ENCODE results near the gene GATAD1.
"Not testable (repeated sequence)": the region's sequence is repeated elsewhere in the genome, so short reads cannot be mapped to it uniquely, and the experiment has no call there.

Gene GATAD1

DNA sequence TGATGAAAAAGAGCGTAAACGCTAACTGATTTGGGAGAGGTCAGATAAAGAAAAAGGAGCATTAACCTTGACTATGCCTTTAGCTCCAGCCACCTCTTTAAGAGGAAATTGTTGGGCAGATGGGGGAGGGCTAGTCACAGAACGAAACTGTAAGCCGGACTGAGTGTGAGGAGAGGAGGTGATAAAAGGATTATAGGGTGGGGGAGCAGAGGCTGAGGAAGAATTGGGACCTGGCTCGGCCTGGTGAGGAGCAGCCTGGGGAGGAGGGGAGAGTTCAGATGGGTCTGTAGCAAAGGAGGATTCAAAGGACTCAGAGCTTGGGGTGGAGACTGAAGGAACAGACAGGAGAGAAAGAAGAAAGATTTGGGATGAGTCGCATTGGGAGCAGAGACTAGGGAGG lies 36.3 kb downstream of the GATAD1 start:
- DNase-seq (ENCODE audit: low read depth in 2 of 2): not testable (repeated sequence)

DNA sequence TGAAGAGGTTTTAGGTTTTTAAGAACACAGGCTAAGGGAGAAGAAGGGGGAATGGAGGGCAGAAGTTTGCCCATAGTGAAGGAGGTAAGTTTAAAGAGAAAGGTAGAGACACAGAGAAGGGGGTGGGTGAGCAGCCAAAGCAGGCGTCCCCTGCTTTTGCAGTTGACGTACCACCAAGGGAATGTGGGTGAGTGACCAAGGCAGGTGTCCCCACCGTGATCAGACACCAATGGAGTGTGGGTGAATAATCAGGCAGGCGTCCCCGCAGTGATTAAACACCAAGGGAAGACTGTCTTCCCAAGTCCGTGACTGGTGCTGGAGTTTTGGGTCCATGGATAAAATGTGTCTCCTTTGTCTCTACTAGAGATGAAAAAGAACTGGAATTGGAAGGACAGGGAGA lies 36.9 kb downstream of the GATAD1 start:
- not testable (repeated sequence) for DNase-seq (ENCODE audit: low read depth in 2 of 2)

DNA sequence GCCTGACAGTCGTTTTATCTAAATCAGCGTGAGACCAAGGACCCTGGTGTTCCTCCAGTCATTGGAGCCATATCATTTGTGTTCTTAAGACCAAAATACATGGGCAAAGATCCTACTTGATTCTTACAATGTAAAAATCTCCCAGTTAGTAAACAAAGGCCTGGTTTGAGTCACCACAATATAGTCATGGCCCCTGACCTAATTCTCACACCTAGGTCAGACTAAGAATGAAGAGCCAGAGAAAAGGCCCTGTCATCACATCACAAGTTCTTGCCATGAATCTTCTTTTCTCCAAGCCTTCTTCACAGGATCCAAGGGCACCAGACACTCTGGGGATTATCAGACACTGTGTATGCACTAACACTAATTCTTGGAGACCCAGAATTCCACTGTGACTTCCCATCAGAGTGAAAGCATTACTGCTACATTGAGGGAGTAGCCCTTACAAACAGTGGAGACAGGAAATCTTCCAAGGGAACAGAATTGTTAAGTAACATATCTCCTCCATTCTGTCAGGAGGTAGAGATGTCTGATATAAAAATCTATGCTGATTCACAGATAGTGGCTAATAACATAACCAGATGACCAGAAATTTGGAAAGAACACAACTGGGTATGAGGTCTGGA lies 38.1 kb downstream of the GATAD1 start:
- no peak for DNase-seq (ENCODE audit: low read depth in 2 of 2)

DNA sequence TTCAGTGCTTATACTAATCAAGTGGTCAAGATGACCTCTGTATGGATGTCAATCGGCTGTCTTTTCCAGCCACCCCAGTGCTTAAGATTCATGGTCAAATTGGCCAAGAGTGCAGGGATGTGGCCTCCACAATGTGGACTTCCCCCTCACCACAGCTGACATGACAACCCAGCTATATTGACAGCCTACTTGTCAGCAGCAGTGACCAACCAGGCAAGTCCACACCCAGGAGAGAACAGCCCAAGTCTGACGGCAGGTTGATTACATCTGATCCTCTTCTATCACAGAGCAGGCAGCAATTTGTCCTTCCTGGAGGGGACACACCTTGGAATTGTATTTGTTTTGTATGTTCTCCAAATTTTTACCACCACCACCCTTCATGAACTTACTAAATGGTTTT lies 38.7 kb downstream of the GATAD1 start:
- no peak for DNase-seq (ENCODE audit: low read depth in 2 of 2)

DNA sequence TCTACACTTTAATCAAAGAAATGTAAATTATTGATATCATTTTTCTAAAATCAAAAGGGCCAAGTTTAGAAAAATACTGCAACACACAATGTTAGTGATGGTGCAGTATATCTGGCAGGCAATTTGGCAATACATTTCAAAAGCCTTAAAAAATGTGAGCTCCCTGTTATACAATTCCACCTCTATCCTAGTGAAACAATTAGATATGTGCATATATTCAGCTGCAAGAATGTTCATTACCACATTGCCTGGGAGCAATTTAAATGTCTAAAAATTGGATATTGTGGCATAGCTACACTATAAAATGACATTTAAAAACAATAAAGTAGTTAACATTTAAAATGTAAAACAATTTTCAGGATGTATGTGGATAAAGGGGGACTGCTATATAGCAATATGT lies 40.5 kb downstream of the GATAD1 start:
- no peak for DNase-seq (ENCODE audit: low read depth in 2 of 2)

DNA sequence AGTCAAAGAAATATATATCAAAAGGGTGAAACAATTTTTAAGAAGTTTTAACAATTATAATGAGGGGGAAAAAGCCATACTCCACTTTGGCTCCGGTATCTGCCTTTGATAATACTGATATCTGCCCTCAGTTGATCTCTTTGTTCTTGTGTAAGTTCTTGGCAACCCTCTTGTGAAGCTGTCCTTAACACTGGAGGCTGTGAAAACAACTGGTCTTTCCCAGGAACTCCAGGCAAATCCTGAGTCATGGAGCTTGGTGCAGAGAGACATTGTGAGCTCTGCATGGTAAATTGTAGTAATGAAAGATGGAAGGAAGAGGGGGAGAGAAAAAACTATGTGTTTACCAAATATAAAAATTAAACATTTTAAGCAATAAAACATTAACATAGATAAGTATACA lies 42.4 kb downstream of the GATAD1 start:
- DNase-seq (ENCODE audit: low read depth in 2 of 2): no peak

DNA sequence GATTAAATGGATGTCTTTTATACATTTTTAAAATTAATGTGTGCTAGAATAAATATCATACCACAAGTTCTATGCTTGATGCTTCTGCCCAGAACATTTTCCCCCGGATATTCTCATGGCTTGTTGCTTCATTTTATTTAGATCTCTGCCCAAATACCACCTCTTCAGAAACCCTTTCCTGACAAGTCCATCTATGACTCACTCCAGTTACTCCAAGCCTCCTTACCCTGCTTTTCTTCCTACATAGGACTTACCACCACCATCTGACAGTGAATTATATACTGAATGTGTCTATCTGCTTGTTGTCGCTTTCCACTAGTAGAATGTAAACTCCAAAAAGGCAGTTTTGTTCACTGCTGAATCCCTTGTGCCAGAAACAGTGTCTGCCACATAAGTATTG lies 49.6 kb downstream of the GATAD1 start:
- DNase-seq (ENCODE audit: low read depth in 2 of 2): no peak

DNA sequence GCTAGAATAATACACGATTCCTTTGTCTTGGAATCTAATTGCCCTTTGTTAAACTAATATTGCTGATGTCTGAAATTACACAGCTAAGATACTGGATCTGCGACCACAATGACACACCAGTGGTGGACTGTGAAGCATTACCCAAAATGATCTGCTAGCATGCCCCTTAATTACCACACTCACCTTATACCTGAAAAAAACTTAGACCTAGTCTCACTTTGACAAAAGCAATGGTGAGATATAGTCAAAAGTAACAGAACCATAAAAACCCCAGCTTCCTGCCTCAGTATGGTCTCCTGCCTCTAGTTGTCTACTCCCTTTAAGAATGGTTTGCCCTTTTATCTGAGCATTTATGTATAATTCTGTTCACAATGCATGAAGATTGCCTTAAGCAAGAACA lies 51.3 kb downstream of the GATAD1 start:
- DNase-seq (ENCODE audit: low read depth in 2 of 2): no peak

DNA sequence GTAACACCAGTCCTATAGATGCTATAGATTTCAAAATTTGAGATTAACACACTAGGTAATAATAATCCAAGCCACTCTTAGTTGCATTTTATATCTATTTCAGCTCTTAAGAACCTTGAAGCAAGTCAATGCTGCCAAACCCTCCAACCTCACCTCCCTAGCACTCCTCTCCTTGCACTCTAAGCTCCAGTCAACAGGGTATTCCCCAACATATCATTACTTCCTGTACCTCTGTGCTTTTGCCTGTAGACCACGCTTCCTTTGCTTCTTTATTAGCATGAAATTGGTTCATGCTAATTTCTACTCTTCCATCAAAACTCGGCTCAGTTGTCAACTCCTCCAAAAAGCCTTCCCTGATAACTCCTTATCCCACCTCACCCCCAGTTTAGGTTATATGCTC lies 56.5 kb downstream of the GATAD1 start:
- no peak for DNase-seq (ENCODE audit: low read depth in 2 of 2)

DNA sequence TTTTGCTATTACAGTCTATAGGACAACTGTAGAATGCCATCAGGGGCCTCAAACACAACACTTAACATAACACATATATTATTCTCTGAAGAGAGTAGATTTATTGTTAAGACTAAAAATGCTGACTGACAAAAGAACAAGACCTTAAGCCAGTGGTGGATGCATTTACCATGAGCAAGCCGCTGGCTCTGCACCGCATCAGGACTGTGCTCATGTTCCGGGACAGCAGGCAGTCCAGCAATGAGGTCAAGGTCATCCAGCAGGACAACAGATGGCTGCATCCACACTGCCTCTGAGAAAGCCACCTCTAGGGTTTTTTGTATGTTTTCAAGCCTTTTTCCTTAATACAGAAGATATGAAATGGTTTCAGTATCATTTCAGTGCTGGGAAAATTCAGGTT lies 57.3 kb downstream of the GATAD1 start:
- no peak for DNase-seq (ENCODE audit: low read depth in 2 of 2)

DNA sequence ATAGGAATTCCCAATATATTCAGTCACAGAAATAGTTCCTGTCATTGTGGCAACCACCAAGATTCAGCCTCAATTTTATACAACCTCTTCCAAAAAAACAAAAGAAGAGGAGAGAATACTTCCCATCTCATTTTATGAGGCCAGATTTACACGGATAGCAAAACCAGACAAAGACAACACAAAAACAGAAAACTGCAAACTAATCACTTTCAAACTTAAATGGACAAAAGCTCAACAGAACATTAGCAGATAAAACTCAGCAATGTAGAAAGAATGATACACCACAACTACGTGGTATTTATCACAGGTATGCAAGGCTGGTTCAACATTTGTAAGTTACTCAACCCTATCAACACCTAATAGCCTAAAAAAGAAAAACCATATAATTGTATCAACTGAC lies 59.1 kb downstream of the GATAD1 start:
- DNase-seq (ENCODE audit: low read depth in 2 of 2): no peak

DNA sequence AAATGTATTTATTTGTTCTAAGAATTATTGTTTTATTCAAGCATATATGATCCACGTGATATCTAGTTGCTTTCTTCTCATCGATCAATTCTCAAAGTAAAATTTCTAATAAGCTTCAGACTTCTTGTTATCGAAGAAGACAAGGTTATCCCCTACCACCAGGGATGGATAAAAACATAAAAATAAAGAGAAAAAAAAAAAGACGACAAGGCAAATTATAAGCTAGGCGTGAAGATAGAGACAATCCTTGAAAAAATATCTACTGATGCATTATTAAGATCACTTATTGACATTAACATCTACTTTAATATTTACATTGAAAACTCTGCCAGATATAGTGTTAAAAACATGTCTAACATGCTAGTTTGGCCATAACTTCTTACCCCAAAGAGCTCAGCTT lies 61.7 kb downstream of the GATAD1 start:
- DNase-seq (ENCODE audit: low read depth in 2 of 2): no peak
